PFSK-1 (cell line): ENCODE data around the gene UBE2H.

ENCODE experiments used
- FOXP2 ChIP-seq: optimal IDR thresholded peaks from 2 replicates; pipeline ENCODE3; 2011; ENCODE audit warnings: borderline replicate concordance, control low read depth, inconsistent platforms; ENCODE audit not compliant: insufficient read depth; ENCODE audit errors: extremely low read length, extremely low read depth
- POLR2AphosphoS5 ChIP-seq: IDR thresholded peaks from 2 replicates; pipeline ENCODE4 v1.6.1; 2012; ENCODE audit warnings: low read depth, mild to moderate bottlenecking, control low read depth, low read length, moderate library complexity
- SIN3A ChIP-seq: IDR thresholded peaks from 2 replicates; pipeline ENCODE4 v1.6.1; 2012; ENCODE audit warnings: mild to moderate bottlenecking, low read length, moderate library complexity, borderline replicate concordance; ENCODE audit not compliant: insufficient read depth
- TAF1 ChIP-seq: IDR thresholded peaks from 2 replicates; pipeline ENCODE4 v1.6.1; 2012; ENCODE audit warnings: low read length, control low read depth, borderline replicate concordance; ENCODE audit not compliant: insufficient read depth
- TF ChIP-seq, protein P1 (sequence below), 2 experiments: IDR thresholded peaks; 2 replicates each; pipeline versions ENCODE4 v1.6.1 to v1.8.0; 2011 to 2012; ENCODE audit warnings: low read depth in 2 of 2, low read length in 2 of 2, control low read depth in 1 of 2, inconsistent platforms in 1 of 2, mild to moderate bottlenecking in 1 of 2, moderate library complexity in 1 of 2; ENCODE audit not compliant: insufficient read depth in 1 of 2

Gene UBE2H

DNA sequence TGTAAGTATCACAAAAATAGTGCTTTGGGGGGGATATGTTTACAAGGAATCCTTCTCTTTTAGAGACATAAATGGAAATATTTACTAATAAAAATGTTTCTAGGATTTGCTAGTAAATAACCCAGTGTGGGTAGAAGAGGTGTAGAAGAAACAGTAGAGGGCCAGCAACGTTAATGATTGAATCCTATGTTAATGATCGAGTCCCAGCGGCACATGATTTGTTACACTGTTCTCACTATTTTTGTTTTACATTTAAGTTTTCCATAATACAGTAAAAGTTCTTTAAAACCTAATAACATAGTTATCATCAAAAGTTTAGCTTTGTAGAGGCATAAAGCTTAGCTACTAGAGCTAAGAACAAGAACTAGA, 66.0 kb downstream of the UBE2H start:
- TF ChIP-seq FOXP2 (no peak), TAF1 (no peak), POLR2AphosphoS5 (no peak), SIN3A (no peak)
- TF ChIP-seq, protein P1, sequence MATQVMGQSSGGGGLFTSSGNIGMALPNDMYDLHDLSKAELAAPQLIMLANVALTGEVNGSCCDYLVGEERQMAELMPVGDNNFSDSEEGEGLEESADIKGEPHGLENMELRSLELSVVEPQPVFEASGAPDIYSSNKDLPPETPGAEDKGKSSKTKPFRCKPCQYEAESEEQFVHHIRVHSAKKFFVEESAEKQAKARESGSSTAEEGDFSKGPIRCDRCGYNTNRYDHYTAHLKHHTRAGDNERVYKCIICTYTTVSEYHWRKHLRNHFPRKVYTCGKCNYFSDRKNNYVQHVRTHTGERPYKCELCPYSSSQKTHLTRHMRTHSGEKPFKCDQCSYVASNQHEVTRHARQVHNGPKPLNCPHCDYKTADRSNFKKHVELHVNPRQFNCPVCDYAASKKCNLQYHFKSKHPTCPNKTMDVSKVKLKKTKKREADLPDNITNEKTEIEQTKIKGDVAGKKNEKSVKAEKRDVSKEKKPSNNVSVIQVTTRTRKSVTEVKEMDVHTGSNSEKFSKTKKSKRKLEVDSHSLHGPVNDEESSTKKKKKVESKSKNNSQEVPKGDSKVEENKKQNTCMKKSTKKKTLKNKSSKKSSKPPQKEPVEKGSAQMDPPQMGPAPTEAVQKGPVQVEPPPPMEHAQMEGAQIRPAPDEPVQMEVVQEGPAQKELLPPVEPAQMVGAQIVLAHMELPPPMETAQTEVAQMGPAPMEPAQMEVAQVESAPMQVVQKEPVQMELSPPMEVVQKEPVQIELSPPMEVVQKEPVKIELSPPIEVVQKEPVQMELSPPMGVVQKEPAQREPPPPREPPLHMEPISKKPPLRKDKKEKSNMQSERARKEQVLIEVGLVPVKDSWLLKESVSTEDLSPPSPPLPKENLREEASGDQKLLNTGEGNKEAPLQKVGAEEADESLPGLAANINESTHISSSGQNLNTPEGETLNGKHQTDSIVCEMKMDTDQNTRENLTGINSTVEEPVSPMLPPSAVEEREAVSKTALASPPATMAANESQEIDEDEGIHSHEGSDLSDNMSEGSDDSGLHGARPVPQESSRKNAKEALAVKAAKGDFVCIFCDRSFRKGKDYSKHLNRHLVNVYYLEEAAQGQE (IDR thresholded peaks at IDR 0.05; ENCODE audit: insufficient read depth in 1 of 2, low read depth in 2 of 2, low read length in 2 of 2), result no peak

DNA sequence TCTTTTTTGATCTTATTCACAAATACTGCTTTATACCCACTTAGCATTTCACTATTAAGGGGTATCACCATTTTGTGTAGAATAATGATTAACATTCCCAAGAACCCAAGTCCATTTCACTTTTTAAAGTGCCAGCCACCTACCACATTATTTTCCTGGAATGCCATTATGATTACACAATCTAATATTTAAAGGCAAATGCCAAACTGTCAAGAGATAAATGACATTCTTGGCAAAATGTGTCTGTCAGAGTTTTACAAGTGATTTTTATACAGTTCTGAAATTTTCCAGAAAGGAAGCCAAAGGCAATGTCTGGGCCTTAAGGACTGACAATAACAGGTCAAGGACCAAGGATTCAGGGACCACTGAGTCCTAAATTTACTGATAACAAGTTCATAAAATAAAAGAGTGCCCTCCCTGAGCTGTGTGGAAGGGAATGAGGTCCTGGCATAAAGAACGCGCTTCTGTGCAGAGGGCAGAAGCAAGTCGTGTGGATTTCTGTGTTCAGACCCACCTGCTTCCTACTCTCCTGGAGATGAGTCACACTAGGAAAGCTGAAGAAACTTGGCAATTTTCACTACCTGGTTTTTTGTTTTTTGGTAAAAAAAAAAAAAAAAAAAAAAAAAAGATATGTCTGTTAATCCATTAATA, 66.5 kb downstream of the UBE2H start:
- no peak for TF ChIP-seq SIN3A
- no peak for TF ChIP-seq POLR2AphosphoS5
- TF ChIP-seq, protein P1 (IDR thresholded peaks at IDR 0.05; ENCODE audit: insufficient read depth in 1 of 2, low read depth in 2 of 2, low read length in 2 of 2), result no peak
- TF ChIP-seq TAF1, result no peak
- no peak for TF ChIP-seq FOXP2

DNA sequence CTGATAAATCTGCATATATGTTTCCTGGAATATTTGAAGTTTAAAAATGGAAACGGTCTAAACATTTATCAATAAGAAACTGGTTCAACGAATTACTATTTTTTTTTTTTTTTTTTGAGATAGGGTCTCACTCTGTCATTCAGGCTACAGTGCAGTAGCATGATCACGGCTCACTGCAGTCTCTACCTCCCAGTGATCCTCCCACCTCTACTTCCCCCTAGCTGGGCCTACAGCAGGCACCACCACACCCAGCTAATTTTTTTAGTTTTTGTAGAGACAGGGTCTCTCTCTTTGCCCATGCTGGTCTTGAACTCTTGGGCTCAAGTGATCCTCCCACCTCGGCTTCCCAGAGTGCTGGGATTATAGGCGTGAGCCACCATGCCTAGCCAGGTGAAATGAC, 68.3 kb downstream of the UBE2H start:
- TF ChIP-seq SIN3A, result no peak
- TF ChIP-seq, protein P1 (IDR thresholded peaks at IDR 0.05; ENCODE audit: insufficient read depth in 1 of 2, low read depth in 2 of 2, low read length in 2 of 2), result no peak
- no peak for TF ChIP-seq TAF1
- no peak for TF ChIP-seq POLR2AphosphoS5
- no peak for TF ChIP-seq FOXP2

DNA sequence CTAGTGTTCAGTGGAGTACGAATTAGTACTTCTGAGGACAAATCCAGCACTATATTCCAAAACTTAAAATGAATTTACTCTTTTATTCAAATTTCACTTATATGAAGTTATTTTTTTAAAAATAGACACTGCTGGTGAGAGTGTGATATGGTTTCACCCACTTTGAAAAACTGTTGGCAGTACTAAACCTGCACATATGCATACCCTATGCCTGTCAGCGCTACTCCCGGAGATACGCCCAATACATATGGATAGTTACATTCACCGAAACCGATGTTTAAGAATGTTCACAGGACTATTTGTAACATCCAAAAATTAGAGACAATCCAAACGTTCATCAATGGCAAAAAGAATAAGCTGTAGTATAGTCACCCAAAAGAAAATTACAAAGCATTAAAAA, 69.6 kb downstream of the UBE2H start:
- TF ChIP-seq POLR2AphosphoS5, result no peak
- no peak for TF ChIP-seq TAF1
- TF ChIP-seq, protein P1 (IDR thresholded peaks at IDR 0.05; ENCODE audit: insufficient read depth in 1 of 2, low read depth in 2 of 2, low read length in 2 of 2), result no peak
- no peak for TF ChIP-seq SIN3A
- TF ChIP-seq FOXP2, result no peak

DNA sequence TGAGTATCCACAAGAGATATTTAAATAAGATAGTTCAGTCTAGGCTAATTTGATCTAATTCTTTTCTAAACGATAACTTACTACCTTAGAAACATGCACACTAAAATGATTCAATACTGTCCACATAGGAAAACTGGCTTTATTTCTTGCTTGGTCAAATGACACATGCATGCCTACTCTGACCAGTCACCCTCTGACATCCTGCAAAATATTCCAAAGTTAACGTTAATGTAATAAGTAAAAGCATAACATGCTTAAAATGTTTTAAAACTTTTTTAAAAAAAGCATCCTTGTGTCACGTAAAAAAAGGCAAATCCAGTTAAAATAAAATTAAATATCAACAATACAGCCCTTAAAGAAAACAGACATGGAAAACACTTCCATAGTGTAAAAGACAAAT, 70.2 kb downstream of the UBE2H start:
- TF ChIP-seq TAF1, result no peak
- no peak for TF ChIP-seq FOXP2
- no peak for TF ChIP-seq POLR2AphosphoS5
- TF ChIP-seq, protein P1 (IDR thresholded peaks at IDR 0.05; ENCODE audit: insufficient read depth in 1 of 2, low read depth in 2 of 2, low read length in 2 of 2), result no peak
- no peak for TF ChIP-seq SIN3A
